GM13976 (cell line): ENCODE data around the gene GAST.
A peak's percentile ranks its signal among the peaks of the same experiment; 100 is the strongest.

ENCODE experiments used
- DNase-seq: peaks from one replicate; pipeline ENCODE4 v3.0.0; 2012; ENCODE audit warnings: low spot score
- in situ Hi-C: fragments of 300-500 bp; cut with MboI; formaldehyde crosslinking; loops from one replicate; pipeline ENCODE4 v1.12.0; 2022; ENCODE audit warnings: low sequenced_read_pairs, mixed read lengths, inconsistent platforms; ENCODE audit not compliant: unreplicated experiment
- TF ChIP-seq, protein P1 (sequence below): IDR thresholded peaks from 2 replicates; pipeline ENCODE4 v1.5.1; 2012; ENCODE audit warnings: borderline replicate concordance, mild to moderate bottlenecking; ENCODE audit not compliant: insufficient read depth; ENCODE audit errors: extremely low read depth, missing control alignments, control extremely low read depth

The GAST gene, protein sequence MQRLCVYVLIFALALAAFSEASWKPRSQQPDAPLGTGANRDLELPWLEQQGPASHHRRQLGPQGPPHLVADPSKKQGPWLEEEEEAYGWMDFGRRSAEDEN

DNA sequence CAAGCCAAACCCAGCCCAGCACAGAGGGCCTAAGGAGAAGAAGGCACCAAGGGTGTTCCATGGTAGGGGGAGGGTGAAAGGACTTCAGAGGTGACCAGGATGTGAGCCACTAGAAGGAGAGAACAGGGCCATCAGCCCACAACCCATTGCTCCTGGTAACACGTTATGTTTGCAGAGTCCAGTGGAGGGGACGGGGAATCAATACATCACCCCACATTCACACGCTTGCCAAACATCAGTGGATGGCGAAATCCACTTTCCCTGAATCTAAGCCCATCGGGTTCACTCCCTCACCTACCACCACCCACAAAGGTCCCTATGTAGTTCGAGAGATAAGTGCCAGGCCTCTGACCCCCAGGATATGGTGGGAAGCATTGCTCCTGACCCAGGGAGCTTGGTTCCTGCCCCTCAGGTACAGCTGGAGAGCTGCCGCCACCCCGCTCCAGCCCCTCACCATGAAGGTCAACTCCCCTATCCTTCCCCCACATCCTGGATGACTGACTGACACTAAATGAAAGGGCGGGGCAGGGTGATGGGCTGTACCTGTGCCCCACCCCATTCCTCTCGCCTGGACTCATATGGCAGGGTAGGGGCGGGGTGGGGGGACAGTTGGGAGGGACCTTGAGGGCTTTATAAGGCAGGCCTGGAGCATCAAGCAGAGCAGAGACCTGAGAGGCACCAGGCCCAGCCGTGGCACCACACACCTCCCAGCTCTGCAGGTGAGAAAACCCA, at the start of gene GAST:
GAST (plus strand) TSS at position 663 of the 732 bp plus-strand sequence. CDS start 3,106 bp downstream, outside the sequence.
- TF ChIP-seq, protein P1, sequence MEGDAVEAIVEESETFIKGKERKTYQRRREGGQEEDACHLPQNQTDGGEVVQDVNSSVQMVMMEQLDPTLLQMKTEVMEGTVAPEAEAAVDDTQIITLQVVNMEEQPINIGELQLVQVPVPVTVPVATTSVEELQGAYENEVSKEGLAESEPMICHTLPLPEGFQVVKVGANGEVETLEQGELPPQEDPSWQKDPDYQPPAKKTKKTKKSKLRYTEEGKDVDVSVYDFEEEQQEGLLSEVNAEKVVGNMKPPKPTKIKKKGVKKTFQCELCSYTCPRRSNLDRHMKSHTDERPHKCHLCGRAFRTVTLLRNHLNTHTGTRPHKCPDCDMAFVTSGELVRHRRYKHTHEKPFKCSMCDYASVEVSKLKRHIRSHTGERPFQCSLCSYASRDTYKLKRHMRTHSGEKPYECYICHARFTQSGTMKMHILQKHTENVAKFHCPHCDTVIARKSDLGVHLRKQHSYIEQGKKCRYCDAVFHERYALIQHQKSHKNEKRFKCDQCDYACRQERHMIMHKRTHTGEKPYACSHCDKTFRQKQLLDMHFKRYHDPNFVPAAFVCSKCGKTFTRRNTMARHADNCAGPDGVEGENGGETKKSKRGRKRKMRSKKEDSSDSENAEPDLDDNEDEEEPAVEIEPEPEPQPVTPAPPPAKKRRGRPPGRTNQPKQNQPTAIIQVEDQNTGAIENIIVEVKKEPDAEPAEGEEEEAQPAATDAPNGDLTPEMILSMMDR = no peak
- in situ Hi-C loops = no loop called here

DNA sequence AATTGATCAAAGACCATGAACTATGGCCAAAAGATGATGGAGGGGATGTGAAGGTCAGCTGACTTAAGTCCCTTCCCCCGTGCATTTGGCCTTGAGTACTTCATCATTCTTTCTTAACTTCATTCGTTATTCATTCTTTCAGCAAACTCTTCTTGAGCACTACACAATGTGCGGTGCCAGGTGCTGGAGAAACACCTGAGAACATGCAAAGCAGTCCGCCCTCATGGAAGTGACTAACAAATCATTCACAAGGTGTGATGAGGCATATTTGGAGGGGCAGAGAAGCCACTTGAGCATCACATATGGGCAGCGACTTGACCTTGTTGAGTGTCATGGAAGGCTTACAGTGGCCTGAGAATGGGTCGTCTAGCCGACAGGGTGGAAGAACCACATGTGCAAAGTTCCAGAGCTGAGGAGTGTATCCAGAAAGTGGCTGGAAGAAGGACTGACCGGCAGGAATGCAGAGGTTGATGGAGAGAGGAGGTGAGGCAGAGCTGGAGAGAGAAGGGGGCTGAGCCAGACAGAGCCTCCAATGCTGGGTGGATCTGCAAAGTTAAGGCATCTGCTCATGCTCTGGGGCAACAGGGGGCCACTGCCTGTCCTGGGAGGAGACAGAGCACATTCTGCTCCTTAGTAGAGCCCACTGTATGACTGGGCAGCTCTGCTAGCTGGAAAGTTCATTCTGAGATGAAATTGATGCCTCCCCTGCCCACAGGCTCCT, 48.5 kb upstream of the GAST start:
- TF ChIP-seq, protein P1 = no peak
- in situ Hi-C loops = loop anchor here (10.0 to 25.0 kb wide), 2 partner anchors 119 to 751 kb away; no protein-coding TSS in a partner anchor
- no peak for DNase-seq

More for the DNA sequence above, at the start of gene GAST:
- DNase-seq = no peak

DNA sequence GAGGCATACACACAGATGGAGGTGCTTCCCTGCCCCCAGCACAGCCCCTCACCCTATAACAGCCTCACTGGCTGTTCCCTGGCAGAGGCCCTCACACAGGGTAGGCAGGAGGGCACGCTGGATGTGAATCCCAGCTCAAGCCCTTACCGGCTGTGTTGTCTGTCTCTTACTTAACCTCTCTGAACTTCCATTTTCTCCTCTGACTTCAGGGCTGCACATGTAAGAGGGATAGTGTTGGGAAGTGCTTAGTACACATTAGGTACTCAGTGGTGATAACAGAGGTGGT, 48.0 kb upstream of the GAST start:
- DNase-seq = no peak
- in situ Hi-C loops = loop anchor here (10.0 to 25.0 kb wide), 2 partner anchors 119 to 752 kb away; no protein-coding TSS in a partner anchor
- TF ChIP-seq, protein P1 = no peak

DNA sequence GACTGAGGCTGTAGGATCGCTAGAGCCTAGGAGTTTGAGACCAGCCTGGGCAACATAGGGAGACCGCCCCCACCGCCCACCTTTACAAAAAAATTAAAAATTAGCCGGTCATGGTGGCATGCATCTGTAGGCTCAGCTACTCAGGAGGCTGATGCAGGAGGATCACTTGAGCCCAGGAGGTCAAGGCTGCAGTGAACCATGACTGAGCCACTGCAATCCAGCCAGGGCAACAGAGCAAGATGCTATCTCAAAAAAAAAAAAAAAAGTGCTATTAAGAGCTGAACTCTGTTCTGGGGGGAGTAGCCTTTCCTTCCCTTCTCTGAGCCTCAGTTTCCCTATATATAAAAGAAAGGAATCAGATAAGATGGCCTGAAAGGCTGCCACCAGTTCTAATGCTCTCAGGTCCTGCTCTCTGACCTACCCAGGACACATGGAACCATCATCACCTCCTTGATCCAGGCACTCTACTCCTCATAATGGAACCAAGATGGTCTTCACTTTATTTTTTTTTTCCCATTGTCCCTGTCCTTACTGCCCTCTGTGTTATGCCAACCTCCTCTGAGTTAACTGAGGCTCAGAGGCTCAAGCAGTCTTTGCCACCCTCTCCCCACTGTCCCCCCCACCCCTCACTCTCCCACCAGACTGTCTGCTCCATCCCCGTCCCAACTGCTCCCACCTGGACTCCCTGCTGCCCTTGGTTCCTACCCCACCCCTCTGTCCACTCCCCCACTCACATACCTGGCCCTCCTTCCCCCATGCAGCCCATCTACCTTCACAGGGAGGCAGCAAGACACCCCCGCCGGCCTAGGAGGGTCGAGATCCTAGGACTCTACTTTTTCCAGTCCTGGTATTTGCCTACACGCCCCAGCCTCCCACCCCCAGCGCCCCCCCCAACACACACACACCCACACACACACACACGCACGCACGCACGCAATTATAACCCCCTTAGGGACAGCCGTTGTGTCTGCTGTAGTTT, 47.3 kb upstream of the GAST start:
- no peak for DNase-seq
- in situ Hi-C loops = loop anchor here (10.0 to 25.0 kb wide), 2 partner anchors 120 to 753 kb away; no protein-coding TSS in a partner anchor
- TF ChIP-seq, protein P1 = no peak

DNA sequence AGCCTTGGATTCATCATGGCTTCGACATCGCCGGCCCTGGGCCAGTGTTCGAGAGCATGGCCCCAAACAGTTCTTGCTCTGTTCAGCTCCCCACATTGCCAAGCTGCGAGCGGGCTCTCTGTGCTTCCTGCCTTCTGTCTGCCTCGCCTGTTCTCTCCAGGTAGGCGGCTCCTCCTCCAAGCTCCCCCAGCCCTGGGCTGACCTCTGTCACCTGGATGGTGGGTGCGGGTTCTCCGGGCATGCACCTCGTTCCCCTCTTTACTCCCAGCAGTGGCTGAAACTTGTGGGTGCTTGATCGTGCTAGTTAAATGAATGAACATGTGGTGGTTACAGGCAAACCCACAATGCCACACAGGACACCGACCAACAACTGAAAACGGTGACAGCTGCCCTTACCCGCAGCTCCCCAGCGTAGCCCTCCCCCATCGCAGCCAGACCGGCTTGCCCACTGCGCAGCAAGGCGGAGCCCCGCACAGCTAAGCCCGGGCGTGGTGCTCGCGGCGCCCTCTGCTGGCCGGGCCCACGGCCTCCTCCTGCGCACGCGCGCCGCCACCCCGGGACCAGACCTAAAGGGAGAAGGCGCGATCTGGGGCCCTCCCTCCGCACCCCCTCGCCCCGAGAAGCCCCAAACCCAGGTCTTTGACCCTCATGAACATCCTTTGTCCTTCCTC, 46.4 kb upstream of the GAST start:
- in situ Hi-C loops = loop anchor here (10.0 to 25.0 kb wide), 2 partner anchors 121 to 753 kb away; no protein-coding TSS in a partner anchor
- TF ChIP-seq, protein P1 = peak; percentile 99
- DNase-seq = peak; percentile 94
